Psoas muscle (tissue), 8 donors: ENCODE data around the gene RNF213. TPM values are rescaled to one million over a fixed set of nuclear protein-coding genes. Genes with fewer than 3 reads are reported as not detected.
A peak's percentile ranks its signal among the peaks of the same experiment; 100 is the strongest.
"Not testable (repeated sequence)": the region's sequence is repeated elsewhere in the genome, so short reads cannot be mapped to it uniquely, and the experiment has no call there.

ENCODE experiments used
- ATAC-seq, 4 donors: fragments of 200-7000 bp; cut with Tn5 transposase; one replicate each; pipeline ENCODE4 v1.9.1; 2020; ENCODE audit warnings: moderate library complexity in 3 of 4, mild to moderate bottlenecking in 2 of 4
- DNase-seq, 2 donors: peaks; one replicate each; pipeline ENCODE4 v3.0.0-alpha.2; 2020
- H3K27ac ChIP-seq: fragments of 200-600 bp; one replicate; pipeline ENCODE4 v1.8.0; 2022
- H3K27me3 ChIP-seq, 3 donors: fragments of 200-600 bp in 1 of 3; one replicate each; pipeline versions ENCODE4 v1.6.1 to v1.8.0; 2013 to 2022; ENCODE audit warnings: low read length in 2 of 3, mild to moderate bottlenecking in 2 of 3, moderate library complexity in 1 of 3; ENCODE audit not compliant: insufficient read depth in 3 of 3
- H3K36me3 ChIP-seq, 2 donors: fragments of 200-600 bp in 1 of 2; one replicate each; pipeline versions ENCODE4 v1.6.1 to v1.8.0; 2013 to 2022; ENCODE audit warnings: low read depth in 1 of 2, mild to moderate bottlenecking in 1 of 2, moderate library complexity in 1 of 2; ENCODE audit not compliant: insufficient read depth in 1 of 2
- H3K4me1 ChIP-seq: fragments of 200-600 bp; one replicate; pipeline ENCODE4 v1.8.0; 2022
- H3K4me3 ChIP-seq: fragments of 200-600 bp; one replicate; pipeline ENCODE4 v1.8.0; 2022; ENCODE audit warnings: mild to moderate bottlenecking
- H3K9me3 ChIP-seq: fragments of 200-600 bp; one replicate; pipeline ENCODE4 v1.8.0; 2022
- CTCF ChIP-seq: fragments of 200-600 bp; IDR thresholded peaks from one replicate; pipeline ENCODE4 v1.8.0; 2022; ENCODE audit warnings: antibody characterized with exemption
- WGBS, 3 donors: extraction: QIAGEN DNeasy Blood & Tissue Kit; methylation state at CpG; one replicate each; pipeline versions ENCODE4 v1.1.6 to v1.1.7; 2013; 5-methylcytosine and 5-hydroxymethylcytosine counted together
- intact Hi-C, 2 donors: fragments of 100-400 bp; cut with DNase I; formaldehyde crosslinking; loops; one replicate each; pipeline versions ENCODE4 v1.11.0 to v1.14.2; 2022
- polyA plus RNA-seq, 3 donors: library from polyadenylated mRNA; stranded (reverse); fragments of 200-250 nt; gene quantifications; one replicate each; pipeline ENCODE4 v1.2.3, GENCODE V29; 2013
- total RNA-seq, 4 donors: library from RNA; stranded (reverse); fragmentation: NEBNext Ultra II Directional in 2 of 4; extraction: Animal tissue kit (Norgen Biotek cat#: 25700) in 2 of 4; gene quantifications; one replicate each; pipeline versions ENCODE4 v1.2.1 to v1.2.4, GENCODE V29; 2021 to 2023
- donor health status: healthy with polysubstance abuse.
- donor health status: DM: no; HTN: no; CAD: no; lungs with moderate emphysema.
- donor health status: Bipolar disorder and iron deficiency.
- donor health status: healthy.
- donor health status: DM: yes; HTN: yes; CAD: no.
- donor health status: DM: no; HTN: no; CAD: no.
- donor health status: DM: no; HTN: no; CAD: no.
- donor health status: DM: yes; HTN: yes; CAD: no.

The RNF213 gene
- total and polyA plus RNA-seq, 7 donors: 10.2 to 42.0 (median 33.7) TPM

- peak; percentile 19 to 41 for DNase-seq
- WGBS, 3 donors: 66 to 82% (median 69%) methylated on average over 26 of the region's 26 CpGs
- Histone ChIP-seq H3K27me3 (no peaks in the 10 kb centered on the region), H3K4me3 (no peak overlapping the region), H3K27ac (peak overlapping the region; percentile 61), H3K36me3 (peaks cover 0 to 44% of the 10 kb centered on the region in 2 donors), H3K9me3 (no peaks in the 10 kb centered on the region), H3K4me1 (no peaks in the 10 kb centered on the region)
- intact Hi-C loops: no loop called here
- ATAC-seq: peak; percentile 60 to 89 (median 84)
- no peak for TF ChIP-seq CTCF
These were observed 16.9 kb upstream of the RNF213 start for GRCh38 chr17:80243526-80244433.

- 52 to 83% (median 55%) methylated on average over 6 of the region's 6 CpGs for WGBS, 3 donors
- DNase-seq (peak in 1 of 2 donors; percentile 35), ATAC-seq (peak in 2 of 4 donors; percentile 28)
- Histone ChIP-seq H3K36me3 (peaks cover 0 to 48% of the 10 kb centered on the region in 2 donors), H3K27ac (peak overlapping the region; percentile 61)
- H3K9me3 ChIP-seq, H3K4me1 ChIP-seq, intact Hi-C loops, H3K27me3 ChIP-seq, H3K4me3 ChIP-seq: not testable (repeated sequence)
These were observed 16.2 kb upstream of the RNF213 start for GRCh38 chr17:80244448-80244847.

- H3K36me3 ChIP-seq: peaks cover 0 to 48% of the 10 kb centered on the region in 2 donors
These were observed 15.7 kb upstream of the RNF213 start for GRCh38 chr17:80244871-80245509.

GRCh38 chr17:80245566-80246265 is 14.9 kb upstream of the RNF213 start:
- ATAC-seq (no peak), DNase-seq (peak in 1 of 2 donors; percentile 44)
- intact Hi-C loops: no loop called here
- H3K27ac ChIP-seq: no peak overlapping the region
- no peaks in the 10 kb centered on the region for H3K27me3 ChIP-seq
- H3K36me3 ChIP-seq: peaks cover 0 to 50% of the 10 kb centered on the region in 2 donors
- H3K4me3 ChIP-seq: no peak overlapping the region
- H3K9me3 ChIP-seq: no peaks in the 10 kb centered on the region
- no peaks in the 10 kb centered on the region for H3K4me1 ChIP-seq
- 91 to 95% (median 92%) methylated on average over 26 to 27 of the region's 27 CpGs for WGBS, 3 donors
- TF ChIP-seq CTCF: no peak

More at GRCh38 chr17:80244871-80245509, 15.7 kb upstream of the RNF213 start:
- intact Hi-C loops: no loop called here
- 88 to 90% (median 89%) methylated on average over 22 of the region's 22 CpGs for WGBS, 3 donors
- Histone ChIP-seq H3K27me3 (no peaks in the 10 kb centered on the region), H3K9me3 (no peaks in the 10 kb centered on the region), H3K4me3 (no peak overlapping the region), H3K4me1 (no peaks in the 10 kb centered on the region), H3K27ac (no peak overlapping the region)
- TF ChIP-seq CTCF: no peak
- DNase-seq (peak in 1 of 2 donors; percentile 25), ATAC-seq (no peak)
